H1 (cell line): ENCODE measurements around the gene BSPRY. TPM values are rescaled to one million over a fixed set of nuclear protein-coding genes. Genes with fewer than 3 reads are reported as not detected.
A peak's percentile ranks its signal among the peaks of the same experiment; 100 is the strongest.

Experiments
- CEBPB ChIP-seq: IDR thresholded peaks from 2 replicates; pipeline ENCODE4 v1.6.1; 2012; ENCODE audit warnings: low read depth, low read length
- CTCF ChIP-seq, 3 experiments: IDR thresholded peaks; 1 replicate in 2 of 3; 2 replicates in 1 of 3; pipeline versions ENCODE4 v1.5.1 to v1.6.1; 2011; ENCODE audit warnings: low read length in 3 of 3, mild to moderate bottlenecking in 3 of 3, inconsistent platforms in 2 of 3, low read depth in 1 of 3, moderate library complexity in 1 of 3; ENCODE audit not compliant: insufficient read depth in 1 of 3; ENCODE audit errors: control extremely low read depth in 1 of 3
- SUZ12 ChIP-seq: fragments of 200-600 bp; sonication (generic); IDR thresholded peaks from 2 replicates; pipeline ENCODE4 v1.6.1; 2012; ENCODE audit warnings: mild to moderate bottlenecking, inconsistent platforms, low read length, moderate library complexity, mixed read lengths
- polyA plus RNA-seq, 7 experiments: library from polyadenylated mRNA; depleted of rRNA in 3 of 7; stranded (reverse) in 5 of 7; unstranded in 2 of 7; fragments of >200 nt in 5 of 7; fragments of 200-250 nt in 2 of 7; gene quantifications; 1 replicate in 5 of 7; 2 replicates in 1 of 7; 4 replicates in 1 of 7; pipeline versions ENCODE4 v1.2.1 to v1.2.3, GENCODE V29; 2011 to 2013; ENCODE audit warnings: missing spikeins in 2 of 7, mixed read lengths in 2 of 7
- total RNA-seq: library from RNA; stranded (reverse); fragmentation: NEBNext Ultra II Directional; extraction: Animal tissue kit (Norgen Biotek cat#: 25700); gene quantifications from 2 replicates; pipeline ENCODE4 v1.2.1, GENCODE V29; 2021

The BSPRY gene
- total and polyA plus RNA-seq, 2 of the 8 experiments (the other 6 are each of a cell fraction or from before 2014, with no cell fraction given), result 5.5 to 10.9 TPM

GRCh38 chr9:113401027-113401792 lies 51.9 kb downstream of the BSPRY start, which contains the start of gene ALAD (continued):
- TF ChIP-seq CTCF (IDR thresholded peaks at IDR 0.05; ENCODE audit: control extremely low read depth in 1 of 3, insufficient read depth in 1 of 3, low read depth in 1 of 3, low read length in 3 of 3) (peak; percentile 81 to 93 (median 92)), CEBPB (no peak), SUZ12 (no peak)
